ENCODE measurements around the gene UPK2. TPM values are rescaled to one million over a fixed set of nuclear protein-coding genes. Genes with fewer than 3 reads are reported as not detected.
A peak's percentile ranks its signal among the peaks of the same experiment; 100 is the strongest.

UPK2 gene
- polyA plus RNA-seq, 2 of the 4 experiments (the other 2 are of a cell fraction): 0.37 to 0.92 TPM

GRCh38 chr11:118921121-118921928 is 34.8 kb upstream of the UPK2 start (continued):
- TF ChIP-seq HES2 (IDR thresholded peaks at IDR 0.05) (peak; percentile 80), HDAC2 (IDR thresholded peaks at IDR 0.05) (no peak), MAFK (IDR thresholded peaks at IDR 0.05; ENCODE audit: partially characterized antibody) (no peak), ZNF302 (CRISPR knock-in tag; IDR thresholded peaks at IDR 0.05) (no peak), JUN (IDR thresholded peaks at IDR 0.05) (peak; percentile 5 to 51; a peak in 2 of 5 replicates), RARB (CRISPR knock-in tag; IDR thresholded peaks at IDR 0.05) (peak; percentile 10; the same call in 1 of the 2 replicates), E2F6 (IDR thresholded peaks at IDR 0.05; ENCODE audit: borderline replicate concordance, low read depth) (no peak), EHF (CRISPR knock-in tag; IDR thresholded peaks at IDR 0.05) (peak; percentile 57; the same call in 1 of the 2 replicates), SMC3 (IDR thresholded peaks at IDR 0.05) (0 out of 3 replicates have a peak, but pooled peaks have one; percentile 12), TFCP2L1 (CRISPR knock-in tag; IDR thresholded peaks at IDR 0.05) (no peak), JUNB (IDR thresholded peaks at IDR 0.05) (peak; percentile 50; the same call in 1 of the 2 replicates), ZC3H11A (IDR thresholded peaks at IDR 0.05) (no peak), CHD4 (IDR thresholded peaks at IDR 0.05; ENCODE audit: borderline replicate concordance) (no peak), ESRRA (IDR thresholded peaks at IDR 0.05; ENCODE audit: borderline replicate concordance, low read length) (no peak), CHD2 (IDR thresholded peaks at IDR 0.05; ENCODE audit: low read length, partially characterized antibody) (peak; percentile 68), ELK1 (IDR thresholded peaks at IDR 0.05; ENCODE audit: low read depth, low read length) (no peak), EP300 (IDR thresholded peaks at IDR 0.05) (peak; percentile 44 to 81; a peak in 3 of 5 replicates), HEYL (CRISPR knock-in tag; IDR thresholded peaks at IDR 0.05) (no peak), HOXA7 (CRISPR knock-in tag; IDR thresholded peaks at IDR 0.05) (peak; percentile 60; the same call in 1 of the 2 replicates), SREBF2 (IDR thresholded peaks at IDR 0.05) (no peak), RFX5 (IDR thresholded peaks at IDR 0.05) (no peak), POLR2A (IDR thresholded peaks at IDR 0.05; ENCODE audit: low read length) (no peak; the same call in 1 of the 2 replicates), PHF8 (IDR thresholded peaks at IDR 0.05; ENCODE audit: borderline replicate concordance, low read depth) (no peak), POLR2AphosphoS2 (conservative IDR thresholded peaks at IDR 0.05; ENCODE audit: low read length) (no peak), HOXB5 (CRISPR knock-in tag; IDR thresholded peaks at IDR 0.05) (no peak), EHMT2 (IDR thresholded peaks at IDR 0.05; ENCODE audit: low read depth) (no peak), TP53 (CRISPR knock-in tag; IDR thresholded peaks at IDR 0.05) (no peak), GATA3 (IDR thresholded peaks at IDR 0.05; ENCODE audit: borderline replicate concordance) (no peak; the same call in 1 of the 2 replicates), CTCF (IDR thresholded peaks at IDR 0.05) (no peak), CEBPB (IDR thresholded peaks at IDR 0.05) (peak; percentile 92 to 97), ZFP36 (IDR thresholded peaks at IDR 0.05; ENCODE audit: borderline replicate concordance, partially characterized antibody) (no peak), BHLHE40 (IDR thresholded peaks at IDR 0.05; ENCODE audit: low read depth, low read length) (no peak), KDM5A (IDR thresholded peaks at IDR 0.05) (no peak), NR3C1 (IDR thresholded peaks at IDR 0.05) (no peak), FOSL2 (IDR thresholded peaks at IDR 0.05) (no peak), FOSL2 (CRISPR knock-in tag; IDR thresholded peaks at IDR 0.05) (peak; percentile 15; the same call in 1 of the 2 replicates), MYC (IDR thresholded peaks at IDR 0.05; ENCODE audit: borderline replicate concordance, low read length) (no peak)
- TF ChIP-seq, protein P1, sequence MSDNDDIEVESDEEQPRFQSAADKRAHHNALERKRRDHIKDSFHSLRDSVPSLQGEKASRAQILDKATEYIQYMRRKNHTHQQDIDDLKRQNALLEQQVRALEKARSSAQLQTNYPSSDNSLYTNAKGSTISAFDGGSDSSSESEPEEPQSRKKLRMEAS (IDR thresholded peaks at IDR 0.05): peak; percentile 64; the same call in 1 of the 2 replicates
- TF ChIP-seq, protein P2, sequence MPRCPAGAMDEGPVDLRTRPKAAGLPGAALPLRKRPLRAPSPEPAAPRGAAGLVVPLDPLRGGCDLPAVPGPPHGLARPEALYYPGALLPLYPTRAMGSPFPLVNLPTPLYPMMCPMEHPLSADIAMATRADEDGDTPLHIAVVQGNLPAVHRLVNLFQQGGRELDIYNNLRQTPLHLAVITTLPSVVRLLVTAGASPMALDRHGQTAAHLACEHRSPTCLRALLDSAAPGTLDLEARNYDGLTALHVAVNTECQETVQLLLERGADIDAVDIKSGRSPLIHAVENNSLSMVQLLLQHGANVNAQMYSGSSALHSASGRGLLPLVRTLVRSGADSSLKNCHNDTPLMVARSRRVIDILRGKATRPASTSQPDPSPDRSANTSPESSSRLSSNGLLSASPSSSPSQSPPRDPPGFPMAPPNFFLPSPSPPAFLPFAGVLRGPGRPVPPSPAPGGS (IDR thresholded peaks at IDR 0.05): no peak; the same call in 2 of the 3 replicates
- TF ChIP-seq, protein P3, sequence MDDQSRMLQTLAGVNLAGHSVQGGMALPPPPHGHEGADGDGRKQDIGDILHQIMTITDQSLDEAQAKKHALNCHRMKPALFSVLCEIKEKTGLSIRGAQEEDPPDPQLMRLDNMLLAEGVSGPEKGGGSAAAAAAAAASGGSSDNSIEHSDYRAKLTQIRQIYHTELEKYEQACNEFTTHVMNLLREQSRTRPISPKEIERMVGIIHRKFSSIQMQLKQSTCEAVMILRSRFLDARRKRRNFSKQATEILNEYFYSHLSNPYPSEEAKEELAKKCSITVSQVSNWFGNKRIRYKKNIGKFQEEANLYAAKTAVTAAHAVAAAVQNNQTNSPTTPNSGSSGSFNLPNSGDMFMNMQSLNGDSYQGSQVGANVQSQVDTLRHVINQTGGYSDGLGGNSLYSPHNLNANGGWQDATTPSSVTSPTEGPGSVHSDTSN (IDR thresholded peaks at IDR 0.05): no peak

Measured in A549 (cell line).